HG03432 (cell line): Measurements from ENCODE around the gene SYNE1.
"Not testable (repeated sequence)": the region's sequence is repeated elsewhere in the genome, so short reads cannot be mapped to it uniquely, and the experiment has no call there.

Experiments used
- ATAC-seq: cut with Tn5 transposase; IDR thresholded peaks from one replicate; pipeline ENCODE4 v1.9.1; 2021; ENCODE audit warnings: mild to moderate bottlenecking, moderate library complexity; ENCODE audit not compliant: unreplicated experiment

Gene SYNE1

DNA sequence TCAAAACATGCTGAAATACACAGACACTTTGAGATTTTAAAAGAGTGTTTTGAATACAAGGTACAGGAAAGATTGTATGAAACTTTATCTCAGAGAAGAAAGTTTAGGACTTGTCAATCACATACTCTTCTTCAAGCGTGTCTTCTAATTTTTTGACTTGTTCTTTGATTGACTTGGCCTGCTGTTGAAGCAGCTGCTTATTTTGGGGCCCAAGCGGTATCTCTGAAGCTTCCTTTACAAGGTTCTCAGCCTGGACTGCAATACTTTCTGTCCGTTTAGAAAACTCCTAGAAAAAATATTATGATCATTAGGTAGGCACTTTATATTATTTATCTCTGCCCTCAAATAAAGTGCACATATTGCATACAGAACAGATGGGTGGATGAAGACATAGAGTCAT, 201.3 kb downstream of the SYNE1 start:
- no peak for ATAC-seq

DNA sequence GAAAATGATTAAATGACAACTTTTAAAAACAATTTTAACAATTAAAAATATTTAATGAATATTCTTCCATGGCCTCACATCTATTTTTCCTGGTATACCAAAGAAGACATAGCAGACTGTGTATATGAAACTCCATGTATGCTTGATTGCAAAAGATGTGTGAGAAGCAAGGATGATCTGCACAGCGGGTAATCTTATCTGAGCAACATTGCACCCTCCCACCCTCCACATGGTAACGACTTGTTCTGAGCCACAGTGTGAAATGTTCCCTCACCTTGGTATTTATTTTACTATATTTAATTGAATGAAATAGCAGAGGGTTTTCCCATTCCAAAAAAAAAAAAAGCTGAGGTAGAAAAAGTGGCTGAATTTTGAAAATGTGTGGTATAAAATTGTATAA, 204.4 kb downstream of the SYNE1 start:
- ATAC-seq, result no peak

DNA sequence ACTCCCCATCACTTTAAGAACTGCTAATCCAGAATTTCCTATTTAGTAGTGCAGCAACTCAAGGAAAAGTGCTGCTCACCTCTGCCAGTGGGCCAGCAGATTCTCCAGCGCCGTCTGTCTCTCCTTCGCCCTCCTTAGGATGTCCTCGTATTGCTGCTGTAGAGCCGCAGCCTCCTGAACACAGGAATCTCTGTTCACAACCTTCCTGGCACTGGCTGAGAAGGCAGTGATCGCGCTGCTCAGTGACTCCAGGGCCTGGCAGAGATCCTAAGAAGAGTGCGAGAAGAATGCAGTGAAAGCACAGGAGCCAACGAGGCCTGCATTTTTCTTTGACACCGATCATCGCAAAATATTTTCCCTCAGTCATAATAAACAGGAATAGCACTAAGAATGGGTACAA, 209.0 kb downstream of the SYNE1 start:
- no peak for ATAC-seq

DNA sequence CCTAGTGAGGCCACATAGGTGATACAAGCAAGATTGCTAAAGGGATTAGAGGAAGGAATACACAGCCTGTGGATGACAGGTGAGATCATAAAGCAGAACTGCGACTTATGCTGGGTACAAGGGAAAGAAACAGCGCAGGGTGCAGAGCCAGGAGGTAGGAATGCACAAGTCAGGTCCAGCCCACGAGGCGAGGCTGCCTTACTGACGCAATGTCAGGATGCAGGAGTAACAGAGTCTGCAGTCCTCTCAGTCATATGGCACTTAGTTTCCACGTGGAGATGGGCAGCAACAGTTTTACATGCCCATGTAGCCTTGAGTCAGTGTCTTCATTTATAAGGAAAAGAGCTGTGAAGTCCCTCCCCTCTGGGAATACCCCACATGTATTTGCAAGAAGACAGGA, 210.9 kb downstream of the SYNE1 start:
- no peak for ATAC-seq

DNA sequence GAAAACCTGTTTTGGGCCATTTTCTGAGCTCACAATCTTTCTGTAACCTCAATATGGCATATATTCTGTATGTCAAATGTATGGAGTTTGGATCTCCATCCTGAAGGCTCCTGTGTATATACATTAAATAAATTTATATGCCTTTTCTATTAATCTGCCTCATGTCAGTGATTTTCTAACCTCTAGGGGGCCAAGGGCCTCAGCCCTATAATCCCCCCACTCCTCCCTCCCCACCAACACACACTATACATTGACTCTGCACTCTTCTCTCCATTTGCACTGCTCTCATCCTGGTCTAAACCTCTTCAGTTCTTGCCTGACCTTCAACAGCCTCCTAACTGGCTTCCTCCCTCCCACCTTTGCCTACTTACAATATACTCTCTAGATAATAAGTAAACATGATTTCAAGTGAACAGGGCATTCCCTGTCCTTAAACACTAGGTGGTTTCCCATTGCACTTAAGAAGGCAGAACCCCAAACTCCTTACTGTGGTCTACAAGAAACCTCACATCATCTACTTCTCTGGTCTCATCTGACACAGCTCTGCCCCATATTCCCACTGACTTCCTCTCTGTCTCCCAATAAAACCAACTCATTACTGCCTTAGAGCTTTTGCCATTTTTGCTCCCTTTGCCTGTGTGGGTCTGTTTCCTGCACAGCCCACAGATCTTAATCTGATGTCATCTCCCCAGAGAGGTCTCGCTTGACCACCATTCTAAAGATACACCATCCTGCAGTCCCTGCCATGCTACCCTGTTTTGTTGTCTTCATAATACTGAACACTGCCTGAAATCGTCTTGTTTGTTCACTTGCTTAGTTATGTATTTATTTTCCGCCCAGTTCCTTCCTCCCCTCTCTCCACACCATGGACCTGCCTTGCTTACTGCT, 213.7 kb downstream of the SYNE1 start:
- ATAC-seq, result peak; percentile 92

DNA sequence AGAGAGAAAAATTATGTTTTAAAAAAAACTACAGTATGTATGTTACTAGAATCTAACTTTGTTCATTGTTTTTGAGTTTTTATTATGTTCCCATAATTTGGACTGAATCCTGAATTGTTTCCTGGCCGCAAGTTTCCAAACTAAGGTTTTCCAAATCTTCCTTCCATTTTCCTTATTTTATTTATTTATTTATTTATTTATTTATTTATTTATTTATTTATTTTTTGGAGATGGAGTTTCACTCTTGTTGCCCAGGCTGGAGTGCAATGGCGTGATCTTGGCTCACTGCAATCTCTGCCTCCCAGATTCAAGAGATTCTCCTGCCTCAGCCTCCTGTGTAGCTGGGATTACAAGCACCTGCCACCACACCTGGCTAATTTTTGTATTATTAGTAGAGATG, 215.7 kb downstream of the SYNE1 start:
- not testable (repeated sequence) for ATAC-seq

DNA sequence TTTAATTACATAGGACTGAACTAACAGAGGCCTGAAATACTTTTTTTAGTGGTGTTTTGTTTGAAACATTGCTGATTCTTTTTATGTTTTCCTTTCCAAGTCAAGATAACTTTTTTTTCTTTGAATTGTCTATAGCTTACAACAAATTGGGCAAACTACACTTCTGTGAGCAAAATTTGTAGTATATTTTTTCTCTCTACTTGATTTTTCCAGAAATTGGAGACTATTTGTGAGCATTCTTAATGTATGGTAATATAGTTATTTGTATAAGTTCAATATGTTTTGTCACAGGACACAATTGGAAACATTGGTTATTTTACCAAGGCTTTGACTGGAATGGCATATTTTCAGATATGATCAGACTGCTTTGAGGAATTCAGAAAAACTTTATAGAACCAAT, 216.5 kb downstream of the SYNE1 start:
- ATAC-seq, result no peak

DNA sequence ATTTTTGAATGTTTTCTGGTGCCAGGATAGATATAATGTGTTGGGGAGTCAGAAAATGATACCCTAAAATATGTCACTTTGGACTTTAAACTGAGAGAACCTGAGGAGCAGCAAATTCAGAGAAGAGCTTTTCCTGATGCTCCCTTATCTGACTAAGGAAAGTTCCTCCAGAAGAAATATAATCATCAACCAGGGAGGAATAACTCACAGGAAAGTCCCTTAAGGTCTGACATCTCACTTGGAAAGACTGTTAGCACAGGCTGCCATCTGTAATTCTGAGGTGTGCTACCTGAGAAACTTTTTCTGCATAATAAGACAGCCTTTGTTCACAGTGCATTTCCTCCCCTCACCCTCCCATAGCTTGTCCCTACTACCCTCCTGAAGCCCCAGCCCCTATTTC, 218.6 kb downstream of the SYNE1 start:
- no peak for ATAC-seq

DNA sequence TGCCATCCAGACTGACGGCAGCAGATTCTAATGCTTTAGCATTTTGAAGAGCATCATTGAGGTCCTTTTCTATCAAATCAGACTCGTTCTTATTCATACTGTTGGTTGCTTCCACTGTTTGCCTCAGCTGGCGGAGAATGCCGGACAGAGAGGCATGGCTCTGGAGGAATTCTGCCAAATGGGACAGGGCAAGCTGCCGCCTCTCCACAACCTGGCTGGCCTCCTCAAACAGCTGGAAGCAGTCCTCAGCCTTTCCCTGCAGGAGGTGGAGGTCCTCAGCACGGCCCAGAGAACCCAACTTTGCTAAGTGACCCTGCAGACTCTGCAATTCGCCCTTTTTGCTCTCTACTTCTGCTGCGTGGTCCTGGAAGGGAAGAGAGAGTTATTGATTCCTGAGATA, 220.5 kb downstream of the SYNE1 start:
- ATAC-seq, result no peak

DNA sequence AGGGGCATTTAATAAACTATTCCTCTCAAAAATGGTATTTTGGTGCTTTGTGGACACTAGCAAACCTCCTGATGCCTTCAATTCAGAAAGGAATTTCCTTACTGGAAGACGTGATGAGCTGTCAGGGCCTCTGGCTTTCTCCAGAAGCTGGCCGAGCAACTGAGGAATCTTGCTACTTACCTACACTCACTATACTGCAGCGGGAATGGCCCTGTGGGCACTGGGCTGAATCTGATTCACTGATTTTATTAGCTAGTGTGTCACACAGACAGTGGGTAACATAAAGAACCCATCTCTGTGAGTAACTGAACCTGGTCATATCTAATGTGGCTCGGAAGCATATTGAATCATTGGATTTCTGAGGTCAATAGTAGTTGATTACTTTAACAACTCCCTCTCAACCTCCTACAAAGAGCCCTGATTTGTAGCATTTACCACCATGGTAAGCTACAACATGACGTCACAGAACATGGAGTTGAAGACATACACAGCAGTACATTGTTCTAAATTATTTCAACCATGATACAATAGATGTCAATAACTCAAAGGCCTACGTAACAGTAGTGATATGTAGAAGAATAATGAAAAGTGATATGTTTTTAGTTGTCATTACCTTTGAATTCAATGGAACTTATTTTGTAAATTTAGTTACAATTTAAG, 232.1 kb downstream of the SYNE1 start:
- ATAC-seq, result no peak

DNA sequence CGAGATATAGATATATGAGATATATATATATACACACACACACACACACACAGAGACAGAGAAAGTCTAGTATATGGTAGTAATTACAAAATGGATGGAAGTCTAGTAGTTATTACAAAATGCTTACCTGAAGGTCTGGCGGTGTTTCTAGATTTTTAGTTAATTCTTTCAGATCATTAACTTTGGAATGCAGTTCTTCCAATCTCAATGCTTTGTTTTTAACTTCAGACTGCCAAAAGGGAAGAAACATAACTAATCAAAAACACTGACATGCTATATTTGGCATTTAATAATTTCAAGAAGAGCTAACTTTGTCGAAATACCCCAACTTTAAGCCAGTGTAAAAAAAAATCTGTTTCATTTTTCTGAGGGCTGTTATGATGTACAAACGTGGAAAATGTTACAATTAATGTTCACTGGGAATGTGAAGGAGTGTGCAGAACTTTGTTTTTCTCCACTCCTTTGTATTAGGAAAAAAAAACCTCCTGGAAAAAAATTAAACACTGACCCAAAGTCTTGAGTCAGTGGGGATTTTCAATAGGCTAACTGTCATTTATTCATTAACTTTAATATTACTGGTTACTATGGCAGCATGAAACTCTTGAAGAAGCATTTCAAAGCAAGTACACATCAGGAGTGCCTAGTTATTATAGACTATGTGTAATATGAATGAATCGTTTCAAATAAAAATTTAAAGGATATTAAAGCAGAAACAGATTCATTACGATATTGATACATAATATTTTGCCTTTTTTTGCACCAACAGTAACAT, 232.9 kb downstream of the SYNE1 start:
- ATAC-seq, result peak; percentile 72

DNA sequence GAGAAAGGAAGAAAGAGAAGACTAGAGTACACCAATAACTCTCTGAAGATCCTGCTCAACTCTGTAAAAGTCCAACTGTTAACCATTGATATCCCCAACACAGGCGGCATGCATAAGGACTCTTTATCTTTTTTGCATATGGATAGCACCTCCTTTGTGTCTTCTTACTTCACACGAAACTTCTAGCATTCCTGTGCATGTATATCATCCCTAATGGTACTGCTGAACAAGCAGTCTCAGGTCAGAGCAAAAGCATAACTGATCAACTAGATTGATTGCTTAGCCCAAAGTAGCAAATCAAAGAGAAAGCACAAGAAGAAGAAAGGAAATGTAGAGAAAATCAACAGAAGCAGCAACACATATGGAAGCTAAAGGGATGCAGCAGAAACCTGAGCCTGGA, 234.4 kb downstream of the SYNE1 start:
- ATAC-seq, result no peak

DNA sequence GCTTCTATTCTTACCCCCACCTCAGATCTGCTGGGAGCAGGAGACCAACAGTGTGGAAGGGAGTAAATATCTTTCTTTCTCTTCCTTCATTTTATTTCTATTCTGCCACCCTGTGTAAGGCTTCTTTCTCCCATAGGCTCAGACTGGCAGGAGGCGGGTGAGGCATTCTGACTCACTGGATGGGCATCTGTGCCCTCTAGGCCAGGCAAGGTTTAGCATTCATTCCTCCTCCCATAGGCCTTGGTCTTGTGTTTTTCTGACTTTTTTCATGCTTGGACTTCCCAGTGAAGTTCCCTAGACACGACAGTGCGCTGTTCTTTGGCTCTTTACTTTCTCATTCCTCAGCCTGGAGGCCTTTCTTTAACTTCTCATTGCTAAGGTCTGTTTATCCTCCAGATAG, 235.2 kb downstream of the SYNE1 start:
- no peak for ATAC-seq

DNA sequence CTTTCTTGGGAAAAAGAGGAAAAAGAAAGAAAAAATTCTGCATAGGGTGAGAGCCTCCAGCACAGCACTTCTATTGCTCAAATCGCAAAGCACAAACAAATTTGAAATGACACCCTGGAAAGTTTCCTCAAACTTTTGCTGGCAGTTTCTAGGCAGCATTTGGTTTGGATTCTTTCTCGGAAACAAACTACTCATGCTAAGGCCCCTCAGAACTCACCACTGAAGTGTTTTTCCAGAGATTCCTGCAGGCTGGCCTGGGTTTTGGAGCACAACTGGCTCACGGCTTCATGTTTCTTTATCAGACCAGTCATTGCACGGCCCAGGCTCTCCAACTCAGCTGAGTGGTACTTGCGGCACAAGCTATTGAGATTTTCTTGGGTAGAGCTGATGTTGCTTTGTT, 237.8 kb downstream of the SYNE1 start:
- ATAC-seq, result no peak

DNA sequence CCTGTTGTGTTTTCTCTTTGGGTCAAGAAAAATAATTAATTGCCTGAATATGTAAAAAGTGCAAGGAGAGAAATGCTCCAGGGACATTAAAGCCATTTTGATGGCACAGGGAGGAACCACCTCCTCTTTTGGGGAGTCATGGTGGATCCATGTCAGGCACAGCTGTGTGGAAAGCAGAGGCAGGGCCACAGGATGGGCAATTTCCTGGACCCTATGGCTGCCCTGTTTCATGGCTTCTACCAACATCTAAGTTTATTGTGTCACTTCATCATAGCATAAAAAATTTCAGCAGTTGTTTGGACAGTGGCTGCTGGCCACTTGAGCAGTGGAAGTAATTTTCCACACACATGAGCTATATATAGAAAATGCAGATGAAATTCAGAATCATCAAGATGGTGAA, 238.2 kb downstream of the SYNE1 start:
- ATAC-seq, result no peak

DNA sequence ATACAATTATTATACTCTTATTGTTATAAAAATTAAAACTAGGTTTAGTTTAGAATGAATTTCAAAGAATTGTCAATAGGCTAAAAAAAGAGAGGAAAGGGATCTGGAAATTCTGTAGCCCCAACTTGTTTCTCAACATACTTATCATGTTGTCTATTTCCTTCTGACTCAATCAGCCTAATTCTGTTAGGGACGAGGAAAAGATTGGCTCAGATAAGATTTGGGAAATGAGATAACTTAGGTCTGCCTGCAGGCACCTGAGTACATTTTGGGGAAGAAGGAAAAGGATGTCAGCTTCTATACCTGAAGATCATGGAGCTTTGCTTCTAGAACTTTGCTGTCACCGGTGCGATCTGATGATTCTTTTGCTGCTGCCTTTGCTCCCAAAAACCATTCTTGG, 238.8 kb downstream of the SYNE1 start:
- ATAC-seq, result no peak

DNA sequence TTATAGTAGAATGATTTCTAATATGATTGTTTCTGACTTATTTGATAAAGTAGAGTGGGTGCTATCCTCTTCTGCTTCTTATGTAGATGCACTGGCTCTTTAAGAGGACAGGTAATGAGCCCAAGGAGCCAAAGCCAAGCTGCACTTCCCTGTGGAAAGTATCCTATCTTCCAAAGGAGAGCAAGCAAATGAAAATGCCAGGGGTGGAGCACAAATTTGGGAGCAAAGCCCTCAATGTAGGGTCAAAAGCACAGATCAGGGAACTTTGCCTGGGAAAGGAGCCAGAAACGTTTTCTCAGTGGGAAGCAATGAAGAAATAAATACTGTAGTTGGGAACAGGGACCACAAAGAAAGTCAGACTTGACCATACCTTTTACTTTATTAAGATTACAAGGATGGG, 242.9 kb downstream of the SYNE1 start:
- no peak for ATAC-seq

DNA sequence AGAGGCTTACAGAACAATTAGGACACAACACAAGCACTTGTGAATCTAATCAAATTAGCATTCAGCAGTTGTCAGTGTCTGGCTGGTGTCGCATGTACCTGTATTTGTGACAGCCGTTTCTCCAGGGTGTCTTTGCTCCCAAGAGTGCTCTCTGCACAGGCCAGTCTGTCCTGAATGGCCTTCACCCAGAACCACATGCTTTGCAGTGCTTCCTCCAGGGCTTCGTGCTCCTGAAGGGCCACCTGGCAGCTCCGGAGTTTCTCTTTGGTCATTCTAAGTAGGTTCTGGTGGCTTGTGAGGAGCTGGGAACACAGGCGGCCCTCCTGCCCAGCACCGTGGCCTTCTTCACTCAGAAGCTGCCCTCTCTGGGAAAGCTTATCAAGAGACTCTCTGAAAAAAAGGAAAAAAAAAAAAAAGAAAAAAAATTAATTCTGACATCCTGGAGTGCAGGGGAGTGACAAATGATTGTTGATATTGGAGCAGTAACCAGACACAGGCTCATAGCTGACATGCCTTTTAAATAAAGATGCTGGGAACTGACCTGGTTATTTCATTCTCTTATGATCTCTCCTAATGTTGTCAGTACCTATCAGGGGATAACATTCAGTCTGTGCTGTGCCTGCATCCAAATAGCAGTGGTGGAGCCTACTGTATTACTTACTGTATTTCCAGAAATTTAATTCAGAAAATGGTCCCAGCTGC, 245.8 kb downstream of the SYNE1 start:
- no peak for ATAC-seq

DNA sequence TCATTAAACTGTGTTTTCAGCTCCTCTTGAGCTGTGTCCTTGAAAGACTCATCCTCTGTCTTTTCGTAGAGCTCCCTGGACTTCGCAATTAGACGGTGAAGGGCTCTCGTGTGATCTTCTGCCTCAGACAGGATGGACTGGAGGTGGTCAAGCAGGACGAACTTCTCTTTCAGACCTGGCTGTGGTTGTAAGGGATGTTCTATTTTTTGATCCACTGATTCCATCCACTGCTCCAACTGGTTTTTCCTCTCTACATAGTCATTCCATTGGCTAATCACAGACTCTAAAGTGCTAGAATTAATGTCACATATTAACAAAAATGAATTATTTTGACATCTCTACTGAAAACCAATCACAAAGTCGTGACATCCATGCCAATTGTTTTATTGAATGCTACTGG, 250.1 kb downstream of the SYNE1 start:
- no peak for ATAC-seq

DNA sequence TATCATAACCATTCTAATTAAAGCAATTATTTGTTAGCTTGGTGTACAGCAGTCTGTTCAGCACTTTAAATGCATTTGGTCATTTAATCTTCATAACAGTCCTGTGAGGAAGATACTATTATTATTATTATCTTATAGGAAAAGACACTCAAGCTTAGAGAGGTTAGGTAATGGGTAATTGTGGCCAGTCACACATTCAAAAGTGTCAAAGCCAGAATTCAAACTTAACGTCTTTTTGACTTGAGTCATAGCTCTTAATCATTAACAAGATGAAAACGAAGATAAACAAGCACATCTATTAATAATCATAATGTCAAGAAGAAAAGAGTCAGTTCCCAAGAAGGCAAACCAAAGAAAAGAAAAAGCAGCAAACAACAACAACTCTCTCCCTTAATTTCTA, 251.0 kb downstream of the SYNE1 start:
- no peak for ATAC-seq
